COLO668 (cell line): ENCODE data around the gene SLC25A12.

ENCODE experiments used
- DNase-seq: peaks from one replicate; lab custom pipeline; 2025; ENCODE audit not compliant: unreplicated experiment; lab: John Stamatoyannopoulos, UW

Gene SLC25A12

GRCh38 chr2:171889333-171889732 lies 4.7 kb downstream of the SLC25A12 start:
- DNase-seq = no peak

GRCh38 chr2:171883275-171883893 lies 10.7 kb downstream of the SLC25A12 start:
- DNase-seq = no peak

- no peak for DNase-seq
Observed at GRCh38 chr2:171882089-171882769, 11.8 kb downstream of the SLC25A12 start.

- no peak for DNase-seq
Observed at GRCh38 chr2:171880774-171881173, 13.3 kb downstream of the SLC25A12 start.

DNA sequence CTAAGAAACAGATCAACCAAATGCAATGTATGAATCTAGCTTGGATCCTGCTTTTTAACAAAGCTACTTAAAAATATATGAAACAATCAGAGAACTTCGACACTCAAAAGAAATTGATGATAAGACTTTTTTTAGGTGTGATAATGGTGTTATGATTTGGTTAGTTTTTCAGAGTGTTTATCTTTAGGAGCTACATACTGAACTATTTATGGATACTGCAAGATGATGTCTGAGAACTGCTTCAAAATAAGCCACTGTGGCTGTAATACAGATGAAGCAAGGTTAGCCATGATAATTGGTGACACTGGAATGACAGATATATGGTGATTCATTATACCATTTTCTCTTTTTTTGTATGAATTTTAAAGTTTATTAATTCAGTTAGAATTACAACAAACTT lies 14.2 kb downstream of the SLC25A12 start:
- no peak for DNase-seq

- peak; percentile 16 for DNase-seq
Observed at GRCh38 chr2:171878481-171878993, 15.5 kb downstream of the SLC25A12 start.

GRCh38 chr2:171874963-171875362 lies 19.1 kb downstream of the SLC25A12 start:
- no peak for DNase-seq

DNA sequence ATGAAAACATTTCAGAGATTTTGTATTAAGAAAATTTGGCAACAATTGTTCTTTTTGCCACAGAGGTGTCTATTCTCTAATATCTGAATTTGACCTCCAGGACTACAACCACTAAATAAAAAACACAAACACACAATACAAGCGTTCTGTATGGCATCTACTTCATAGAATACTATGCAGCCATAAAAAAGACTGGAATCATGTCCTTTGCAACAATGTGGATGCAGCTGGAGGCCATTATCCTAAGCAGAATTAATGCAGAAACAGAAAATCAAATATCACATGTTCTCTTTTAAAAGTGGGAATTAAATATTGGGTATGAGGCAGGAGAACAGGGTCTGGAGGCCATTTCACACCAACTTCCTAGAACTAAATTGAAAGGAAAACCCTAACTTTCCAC lies 19.5 kb downstream of the SLC25A12 start:
- no peak for DNase-seq

DNA sequence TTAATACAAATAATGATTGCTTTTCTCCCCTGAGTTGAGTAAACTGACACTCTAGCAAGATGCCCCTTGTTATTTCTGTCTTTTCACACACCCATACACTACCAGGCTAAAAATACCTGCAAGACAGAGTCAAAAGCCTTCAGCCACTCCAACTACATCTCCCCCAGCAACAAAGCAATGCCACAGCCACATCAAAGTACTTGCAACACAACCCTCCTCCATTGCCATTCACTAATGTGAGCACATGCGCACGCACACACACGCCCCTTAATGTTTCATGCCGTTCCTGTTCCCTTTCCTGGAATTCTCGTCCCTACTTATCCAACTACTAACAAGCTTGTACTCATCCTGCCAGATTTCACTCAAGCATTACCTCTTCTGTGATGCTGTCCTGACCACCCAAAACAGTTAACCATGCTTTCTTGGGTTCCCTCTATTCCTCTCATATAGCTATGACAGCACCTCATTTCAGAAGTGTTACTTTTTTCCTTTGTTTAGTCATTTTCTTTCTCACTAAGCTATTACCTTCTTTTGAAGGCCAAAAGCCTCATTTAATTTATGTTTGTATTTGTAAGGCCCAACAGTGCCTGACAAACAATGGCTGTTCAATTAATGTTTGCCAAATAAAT lies 29.6 kb downstream of the SLC25A12 start:
- no peak for DNase-seq

- DNase-seq = no peak
Observed at GRCh38 chr2:171862501-171862900, 31.5 kb downstream of the SLC25A12 start.

- no peak for DNase-seq
Observed at GRCh38 chr2:171858397-171858958, 35.6 kb downstream of the SLC25A12 start.

DNA sequence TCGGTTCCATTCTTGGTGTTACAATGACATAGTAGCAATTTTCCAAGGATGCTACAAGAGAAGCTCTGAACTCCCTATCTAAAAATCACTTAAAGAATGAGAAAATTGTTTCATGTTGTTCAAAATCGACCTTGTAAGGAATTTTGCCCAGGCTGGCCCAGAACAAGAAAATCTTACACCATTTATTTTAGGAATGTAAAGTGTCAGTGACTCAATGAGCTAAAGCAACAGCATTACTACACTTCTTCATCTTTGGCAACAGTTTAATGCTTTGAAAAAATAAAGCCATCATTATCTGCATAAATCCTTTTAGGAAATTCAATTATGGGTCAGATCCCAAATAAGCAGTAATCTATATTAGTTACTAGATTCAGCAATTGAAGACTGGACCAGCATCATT lies 38.6 kb downstream of the SLC25A12 start:
- DNase-seq = no peak

DNA sequence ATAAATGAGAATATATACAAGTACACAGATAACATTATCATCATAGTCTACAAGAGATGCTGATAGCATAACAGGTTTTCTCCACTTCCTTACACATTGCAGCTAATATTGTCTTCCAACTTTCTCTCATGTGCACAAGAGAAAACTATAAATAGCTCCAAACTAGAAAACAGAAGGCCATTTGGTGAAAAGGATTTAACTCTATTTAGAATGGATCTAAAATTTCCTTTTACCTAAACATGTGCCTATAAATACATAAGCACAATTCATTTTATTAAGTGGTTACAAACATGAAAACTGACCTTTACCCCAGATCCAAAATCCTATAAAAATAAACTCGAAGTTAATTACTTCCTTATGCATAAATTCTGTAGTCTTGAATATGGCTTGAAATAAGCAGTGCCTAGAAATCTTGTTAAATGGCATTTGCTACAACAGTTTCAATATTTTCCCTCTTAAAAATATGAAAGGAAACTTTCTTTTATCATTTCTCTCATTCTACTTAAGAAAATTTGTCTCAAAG lies 41.6 kb downstream of the SLC25A12 start:
- DNase-seq = no peak

GRCh38 chr2:171847627-171848026 lies 46.4 kb downstream of the SLC25A12 start:
- no peak for DNase-seq

DNA sequence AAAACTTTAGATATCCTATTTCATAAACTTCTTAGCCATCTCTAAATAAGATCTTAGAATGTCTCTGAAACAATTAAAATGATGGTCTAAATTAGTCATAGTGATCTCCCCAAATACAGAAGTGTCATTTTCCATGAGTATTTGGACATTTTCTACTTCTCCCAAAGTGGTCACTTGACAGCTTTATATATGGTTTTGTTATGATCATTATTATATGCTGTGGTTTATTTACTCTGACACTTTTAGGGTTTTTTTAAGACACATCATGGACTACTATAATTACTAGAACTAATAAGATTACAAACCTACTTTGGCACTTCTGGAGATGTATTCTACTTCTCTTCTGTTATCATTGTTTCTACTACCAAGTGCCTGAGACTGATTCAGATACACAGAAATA lies 47.1 kb downstream of the SLC25A12 start:
- no peak for DNase-seq

GRCh38 chr2:171841996-171842395 lies 52.0 kb downstream of the SLC25A12 start:
- no peak for DNase-seq

DNA sequence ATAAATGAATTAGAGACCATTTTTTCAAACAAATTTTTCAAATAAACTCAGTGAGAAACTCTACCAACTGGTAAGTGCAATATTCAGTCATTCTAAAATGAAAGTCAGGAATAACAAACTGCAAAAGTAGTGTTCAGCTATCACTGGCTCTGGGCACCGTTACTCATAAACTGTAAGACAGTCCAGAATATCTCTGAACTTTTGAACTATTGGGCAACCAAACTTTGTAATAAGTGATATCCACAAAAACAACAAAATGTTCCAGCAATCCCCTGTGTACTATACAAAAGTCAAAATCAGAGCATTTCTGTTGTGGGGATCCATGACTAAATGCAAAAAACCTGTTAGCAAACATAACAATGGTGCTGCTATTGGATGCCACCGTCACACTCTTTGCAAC lies 56.3 kb downstream of the SLC25A12 start:
- no peak for DNase-seq

DNA sequence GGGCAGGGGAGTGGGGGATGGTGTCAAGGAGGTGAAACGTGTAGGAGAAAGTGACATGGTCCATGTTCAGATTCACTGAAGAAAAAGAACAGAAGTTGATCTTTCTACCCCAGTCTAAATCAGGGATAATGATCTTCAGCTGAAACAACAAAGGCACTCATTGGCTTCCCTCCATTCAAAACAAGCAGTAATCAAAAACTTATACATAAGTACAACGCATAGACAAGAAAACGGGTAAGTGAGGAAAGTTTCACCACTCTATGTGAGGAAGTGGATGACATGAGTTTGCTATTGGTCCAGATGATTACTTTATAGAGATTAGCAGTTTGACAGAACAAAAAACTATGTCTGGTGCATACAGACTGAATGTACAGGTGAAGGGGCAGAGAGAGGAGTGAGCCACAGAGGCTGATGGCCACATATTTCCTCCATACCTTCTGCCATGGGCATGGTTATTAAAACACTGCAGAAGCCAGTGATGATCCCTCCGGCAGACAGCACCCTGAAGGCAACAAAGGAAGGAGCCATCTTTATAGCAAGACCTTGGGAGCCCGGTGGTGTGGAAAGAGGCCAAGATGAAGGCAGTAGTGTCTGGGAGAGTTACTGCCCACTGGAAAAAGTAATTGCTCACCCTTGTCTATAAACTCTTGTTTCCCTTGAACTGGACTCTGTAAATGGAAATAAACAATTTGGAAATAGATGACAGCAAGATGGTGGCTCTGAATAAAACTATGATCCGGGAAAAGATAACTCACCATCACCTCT lies 57.7 kb downstream of the SLC25A12 start:
- no peak for DNase-seq

- no peak for DNase-seq
Observed at GRCh38 chr2:171835386-171835785, 58.7 kb downstream of the SLC25A12 start.

- DNase-seq = no peak
Observed at GRCh38 chr2:171834286-171834685, 59.8 kb downstream of the SLC25A12 start.

DNA sequence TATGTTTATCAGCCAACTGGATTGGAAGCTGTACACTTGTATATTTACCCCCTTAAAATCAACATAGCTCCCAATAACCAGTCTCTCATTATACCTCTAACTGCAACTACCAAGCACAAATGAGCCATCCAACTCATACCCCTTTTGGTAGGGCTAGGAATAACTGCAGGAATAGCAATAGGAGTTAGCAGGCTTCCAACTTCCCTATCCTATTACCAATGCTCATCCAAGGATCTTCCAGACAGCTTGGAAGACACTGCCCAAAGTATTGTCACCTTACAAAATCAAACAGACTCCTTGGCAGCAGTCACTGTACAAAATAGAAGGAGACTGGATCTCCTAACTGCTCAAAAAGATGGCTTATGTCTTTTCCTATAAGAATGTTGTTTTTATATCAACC lies 61.6 kb downstream of the SLC25A12 start:
- no peak for DNase-seq
